Transverse colon (tissue), 4 donors: ENCODE data around the gene NOP56. TPM values are rescaled to one million over a fixed set of nuclear protein-coding genes. Genes with fewer than 3 reads are reported as not detected.
"Not testable (repeated sequence)": the region's sequence is repeated elsewhere in the genome, so short reads cannot be mapped to it uniquely, and the experiment has no call there.

Source experiments
- DNase-seq: peaks from one replicate; pipeline ENCODE4 v3.0.0-alpha.2; 2019
- H3K27ac ChIP-seq, 4 donors: fragments of 200-600 bp; sonication (generic); 2 replicates each; pipeline ENCODE4 v1.5.1; 2016 to 2018; ENCODE audit warnings: inconsistent platforms in 4 of 4
- H3K27me3 ChIP-seq: fragments of 200-600 bp; sonication (generic); 2 replicates; pipeline ENCODE4 v1.5.1; 2017; ENCODE audit warnings: inconsistent platforms
- H3K36me3 ChIP-seq, 4 donors: fragments of 200-600 bp; sonication (generic); 2 replicates each; pipeline ENCODE4 v1.5.1; 2017 to 2019; ENCODE audit warnings: inconsistent platforms in 4 of 4
- H3K4me1 ChIP-seq, 4 donors: fragments of 200-600 bp; sonication (generic); 2 replicates each; pipeline ENCODE4 v1.5.1; 2017 to 2020; ENCODE audit warnings: inconsistent platforms in 4 of 4
- H3K4me3 ChIP-seq, 4 donors: fragments of 200-600 bp; sonication (generic); 1 replicate in 1 of 4; 2 replicates in 3 of 4; pipeline versions ENCODE4 v1.5.1 to v1.6.1; 2017 to 2019; ENCODE audit warnings: inconsistent platforms in 4 of 4
- H3K9me3 ChIP-seq, 2 donors: fragments of 200-600 bp; sonication (generic); 2 replicates each; pipeline ENCODE4 v1.5.1; 2017 to 2019; ENCODE audit warnings: inconsistent platforms in 2 of 2
- CTCF ChIP-seq, 5 experiments: fragments of 200-600 bp in 3 of 5; fragments of 450-650 bp in 2 of 5; sonication (generic) in 3 of 5; IDR thresholded peaks; 1 replicate in 2 of 5; 2 replicates in 3 of 5; pipeline ENCODE4 v1.5.1; 2016 to 2017; ENCODE audit warnings: antibody characterized with exemption in 5 of 5, inconsistent platforms in 3 of 5, mild to moderate bottlenecking in 2 of 5, moderate library complexity in 1 of 5
- EP300 ChIP-seq: sonication (generic); formaldehyde crosslinking; IDR thresholded peaks from one replicate; pipeline ENCODE4 v1.6.1; 2017; ENCODE audit warnings: antibody characterized with exemption, low read depth
- POLR2A ChIP-seq: fragments of 450-650 bp; IDR thresholded peaks from one replicate; pipeline ENCODE4 v1.6.1; 2016; ENCODE audit warnings: antibody characterized with exemption, mild to moderate bottlenecking, moderate library complexity
- POLR2AphosphoS5 ChIP-seq, 3 donors: sonication (generic); formaldehyde crosslinking; IDR thresholded peaks; one replicate each; pipeline ENCODE4 v1.6.1; 2016; ENCODE audit warnings: antibody characterized with exemption in 3 of 3
- WGBS, 2 donors: methylation state at CpG; one replicate each; pipeline ENCODE4 v1.1.5; 2018; ENCODE audit warnings: low coverage in 1 of 2; 5-methylcytosine and 5-hydroxymethylcytosine counted together
- in situ Hi-C, 4 donors: fragments of 200-750 bp; cut with MboI; loops; one replicate each; pipeline versions ENCODE4 v1.15.0 to v1.15.1; 2017; ENCODE audit warnings: low sequenced_read_pairs in 3 of 4, low pct_ligation_motif_present in 1 of 4, low pct_unique_long_range_greater_than_20kb in 1 of 4
- intact Hi-C: fragments of 100-400 bp; cut with DNase I; formaldehyde crosslinking; loops from one replicate; pipeline ENCODE4 v1.15.1; 2023; ENCODE audit warnings: low total_unique reads
- total RNA-seq, 4 donors: library from RNA; depleted of rRNA; stranded (reverse); fragments of >200 nt; gene quantifications; one replicate each; pipeline ENCODE4 v1.1.0, GENCODE V29; 2016

The NOP56 gene
- total RNA-seq, 4 donors from 2014 or later: 32.8 to 303 (median 126) TPM

GRCh38 chr20:2694008-2694471, 41.6 kb downstream of the NOP56 start:
- Histone ChIP-seq H3K9me3 (no peaks in the 10 kb centered on the region), H3K27ac (no peak overlapping the region), H3K27me3 (peaks cover 73% of the 10 kb centered on the region), H3K36me3 (no peaks in the 10 kb centered on the region), H3K4me3 (peak overlapping the region in 3 of 4 donors; percentile 41 to 52 (median 44)), H3K4me1 (peaks cover 0 to 16% (median 11%) of the 10 kb centered on the region in 4 donors)
- in situ Hi-C loops: no loop called here
- 27% methylated on average over 21 of the region's 23 CpGs; no CpG with 5 or more reads in 1 of the 2 donors for WGBS, 2 donors
- no peak for DNase-seq
- TF ChIP-seq EP300: no peak
- TF ChIP-seq POLR2AphosphoS5 (IDR thresholded peaks at IDR 0.05): no peak
- no peak for TF ChIP-seq CTCF (IDR thresholded peaks at IDR 0.05)
- TF ChIP-seq POLR2A: no peak
- intact Hi-C loops: loop anchor here (5.0 kb wide), 1 partner anchor 42 kb away; the partner anchor contains the start of gene NOP56

GRCh38 chr20:2694519-2694918, 42.1 kb downstream of the NOP56 start:
- in situ Hi-C loops: no loop called here
- no peak overlapping the region for H3K4me3 ChIP-seq
- DNase-seq: no peak
- H3K9me3 ChIP-seq: no peaks in the 10 kb centered on the region
- TF ChIP-seq EP300 (no peak), POLR2A (no peak), POLR2AphosphoS5 (IDR thresholded peaks at IDR 0.05) (no peak), CTCF (IDR thresholded peaks at IDR 0.05) (no peak)
- H3K36me3 ChIP-seq: no peaks in the 10 kb centered on the region
- peaks cover 68% of the 10 kb centered on the region for H3K27me3 ChIP-seq
- no peak overlapping the region for H3K27ac ChIP-seq
- intact Hi-C loops: loop anchor here (5.0 kb wide), 1 partner anchor 42 kb away; the partner anchor contains the start of gene NOP56
- peaks cover 0 to 16% (median 11%) of the 10 kb centered on the region in 4 donors for H3K4me1 ChIP-seq
- WGBS, 2 donors: 64% methylated on average over 13 of the region's 13 CpGs; no CpG with 5 or more reads in 1 of the 2 donors

DNA sequence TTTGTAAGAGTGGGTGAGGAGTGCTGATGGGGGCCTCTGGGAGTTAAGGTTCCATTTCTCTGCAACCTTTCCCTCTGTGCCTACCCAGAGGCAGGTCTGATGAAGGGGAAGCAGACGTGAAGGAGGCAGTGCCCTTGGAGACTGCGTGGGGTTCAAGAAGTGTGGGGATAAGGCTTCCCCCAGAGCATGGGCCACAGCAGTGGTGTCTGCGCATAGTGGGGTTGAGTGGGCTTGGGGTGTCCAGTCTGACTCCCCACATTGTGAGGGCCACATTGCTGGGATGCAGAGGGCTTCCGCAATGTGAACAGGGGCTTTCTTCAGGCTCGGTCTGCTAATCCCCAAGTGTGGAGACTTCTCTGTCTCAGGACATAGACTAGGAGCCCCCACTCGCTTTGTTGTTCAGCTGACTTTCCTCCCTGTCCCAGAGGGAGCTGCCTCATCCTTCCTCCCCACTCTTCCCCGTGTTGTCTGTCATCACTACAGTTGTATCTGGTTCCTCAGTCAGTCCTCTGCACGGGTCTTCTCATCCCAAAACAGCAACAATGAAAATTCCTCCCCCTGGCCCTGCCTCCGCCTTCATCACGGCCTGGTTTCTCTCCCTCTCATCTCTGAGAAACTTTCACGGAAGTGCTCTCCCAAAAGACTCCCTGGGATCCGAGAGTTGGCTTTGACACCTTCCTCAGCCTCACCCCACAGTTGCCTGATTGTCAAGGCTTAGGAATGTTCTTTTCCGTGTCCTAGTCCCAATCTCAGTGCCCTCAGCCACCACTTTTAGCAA, 43.0 kb downstream of the NOP56 start:
- no peak for TF ChIP-seq CTCF (IDR thresholded peaks at IDR 0.05)
- TF ChIP-seq POLR2A: no peak
- no peak for TF ChIP-seq EP300
- TF ChIP-seq POLR2AphosphoS5 (IDR thresholded peaks at IDR 0.05): no peak
- H3K27me3 ChIP-seq: peaks cover 61% of the 10 kb centered on the region
- no peak overlapping the region for H3K27ac ChIP-seq
- H3K4me1 ChIP-seq: peaks cover 0 to 16% (median 11%) of the 10 kb centered on the region in 4 donors
- no peak for DNase-seq
- no peak overlapping the region for H3K4me3 ChIP-seq
- in situ Hi-C loops (no loop called here), intact Hi-C loops (no loop called here)
- 55 to 78% methylated on average over 4 to 13 of the region's 13 CpGs for WGBS, 2 donors
- no peaks in the 10 kb centered on the region for H3K36me3 ChIP-seq
- no peaks in the 10 kb centered on the region for H3K9me3 ChIP-seq

DNA sequence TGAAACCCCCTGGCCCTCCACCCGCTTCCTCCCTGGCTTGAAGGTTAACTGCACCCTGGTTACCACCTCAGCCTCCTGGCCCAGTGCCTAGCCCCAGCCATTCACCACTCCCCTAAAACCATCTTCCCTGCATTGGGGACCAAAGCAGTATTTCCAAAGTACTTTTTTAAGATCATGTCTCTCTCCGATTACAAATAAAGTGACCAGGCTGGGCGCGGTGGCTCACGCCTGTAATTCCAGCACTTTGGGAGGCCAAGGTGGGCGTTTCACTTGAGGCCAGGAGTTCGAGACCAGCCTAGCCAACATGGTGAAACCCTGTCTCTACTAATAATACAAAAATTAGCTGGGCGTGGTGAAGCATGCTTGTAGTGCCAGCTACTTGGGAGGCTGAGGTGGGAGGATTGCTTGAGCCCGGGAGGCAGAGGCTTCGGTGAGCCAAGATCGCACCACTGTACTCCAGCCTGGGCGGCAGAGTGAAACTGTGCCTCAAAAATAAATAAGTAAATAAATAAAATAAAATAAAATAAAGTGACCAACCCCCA, 43.6 kb downstream of the NOP56 start:
- 90 to 96% methylated on average over 5 to 12 of the region's 12 CpGs for WGBS, 2 donors
- H3K27ac ChIP-seq, H3K36me3 ChIP-seq, intact Hi-C loops, DNase-seq, H3K4me3 ChIP-seq, in situ Hi-C loops, H3K9me3 ChIP-seq: not testable (repeated sequence)
- H3K4me1 ChIP-seq: peaks cover 0 to 16% (median 11%) of the 10 kb centered on the region in 4 donors
- peaks cover 56% of the 10 kb centered on the region for H3K27me3 ChIP-seq
